Measurements from ENCODE around the gene MYORG.

GRCh38 chr9:34412336-34412735 lies 35.6 kb upstream of the MYORG start:
- TF ChIP-seq POLR2A (IDR thresholded peaks at IDR 0.05) (no peak), CTCF (IDR thresholded peaks at IDR 0.05) (no peak)

Data from transverse colon (tissue), 3 donors.